ENCODE data around the gene PLEKHM3. TPM values are rescaled to one million over a fixed set of nuclear protein-coding genes. Genes with fewer than 3 reads are reported as not detected.

PLEKHM3 gene
- total and polyA plus RNA-seq, 2 of the 13 experiments (the other 11 are each of a cell fraction or from before 2014, with no cell fraction given) = 4.5 to 4.7 TPM

- TF ChIP-seq NFRKB (IDR thresholded peaks at IDR 0.05) (no peak), KLF13 (CRISPR knock-in tag; IDR thresholded peaks at IDR 0.05) (no peak), JARID2 (CRISPR knock-in tag; IDR thresholded peaks at IDR 0.05; ENCODE audit: insufficient replicate concordance) (no peak), JDP2 (CRISPR knock-in tag; IDR thresholded peaks at IDR 0.05; ENCODE audit: borderline replicate concordance) (no peak), ZNF292 (CRISPR knock-in tag; IDR thresholded peaks at IDR 0.05; ENCODE audit: borderline replicate concordance, low read depth) (peak; percentile 83), ZNF784 (CRISPR knock-in tag; IDR thresholded peaks at IDR 0.05; ENCODE audit: borderline replicate concordance) (no peak), SNRNP70 (IDR thresholded peaks at IDR 0.05; ENCODE audit: low read depth, low read length) (no peak), BORCS8-MEF2B (CRISPR knock-in tag; IDR thresholded peaks at IDR 0.05) (peak; percentile 29), CEBPG (CRISPR knock-in tag; IDR thresholded peaks at IDR 0.05) (no peak; the same call in 1 of the 2 replicates), ZNF891 (CRISPR knock-in tag; IDR thresholded peaks at IDR 0.05) (no peak), NCOA5 (CRISPR knock-in tag; IDR thresholded peaks at IDR 0.05) (no peak), RBFOX2 (IDR thresholded peaks at IDR 0.05; ENCODE audit: low read depth, low read length) (no peak), NCOA1 (CRISPR knock-in tag; IDR thresholded peaks at IDR 0.05) (peak; percentile 26; the same call in 1 of the 2 replicates), PHF8 (CRISPR knock-in tag; IDR thresholded peaks at IDR 0.05) (no peak; the same call in none of the 2 replicates), ZFP36L1 (CRISPR knock-in tag; IDR thresholded peaks at IDR 0.05) (no peak), CERS6 (CRISPR knock-in tag; IDR thresholded peaks at IDR 0.05) (no peak), ZNF383 (CRISPR knock-in tag; IDR thresholded peaks at IDR 0.05; ENCODE audit: borderline replicate concordance) (0 out of 2 replicates have a peak, but pooled peaks have one; percentile 20), HMGXB4 (CRISPR knock-in tag; IDR thresholded peaks at IDR 0.05; ENCODE audit: borderline replicate concordance in 1 of 2, low read depth in 1 of 2) (peak in 1 of 2 experiments; percentile 35; a peak in 1 of 4 replicates), DZIP1 (CRISPR knock-in tag; IDR thresholded peaks at IDR 0.05) (no peak), BCLAF1 (IDR thresholded peaks at IDR 0.05) (no peak)
Measured at GRCh38 chr2:207897541-207898353, 127.6 kb downstream of the PLEKHM3 start (continued).

Measured in HepG2 (cell line).